Mononuclear cell (primary cell): ENCODE measurements around the gene EIF3K. TPM values are rescaled to one million over a fixed set of nuclear protein-coding genes. Genes with fewer than 3 reads are reported as not detected.

Source experiments
- H3K27me3 ChIP-seq: 2 replicates; pipeline ENCODE4 v1.6.0; 2011; ENCODE audit warnings: low read length, control low read depth; ENCODE audit not compliant: insufficient read depth
- H3K4me1 ChIP-seq: 2 replicates; pipeline ENCODE4 v1.5.1; 2011; ENCODE audit warnings: mild to moderate bottlenecking, low read length, control low read depth; ENCODE audit not compliant: insufficient read depth
- H3K4me3 ChIP-seq: 2 replicates; pipeline ENCODE4 v1.5.1; 2011; ENCODE audit warnings: mild to moderate bottlenecking, low read length, moderate library complexity
- H3K9me3 ChIP-seq: 2 replicates; pipeline ENCODE4 v1.5.1; 2011; ENCODE audit warnings: low read depth, mild to moderate bottlenecking, control low read depth, low read length
- total RNA-seq: library from RNA; depleted of rRNA; stranded (reverse); fragments of >200 nt; gene quantifications from one replicate; pipeline ENCODE4 v1.2.3, GENCODE V29; 2012

Gene EIF3K
- total RNA-seq, 1 donor, result 517 TPM

GRCh38 chr19:38653028-38653571 is 34.1 kb downstream of the EIF3K start:
- H3K4me1 ChIP-seq, result peaks cover 93% of the 10 kb centered on the region
- no peaks in the 10 kb centered on the region for H3K9me3 ChIP-seq
- H3K27me3 ChIP-seq, result no peaks in the 10 kb centered on the region
- H3K4me3 ChIP-seq, result no peak overlapping the region

GRCh38 chr19:38654628-38655055 is 35.7 kb downstream of the EIF3K start:
- peaks cover 92% of the 10 kb centered on the region for H3K4me1 ChIP-seq
- H3K27me3 ChIP-seq, result no peaks in the 10 kb centered on the region
- H3K9me3 ChIP-seq, result no peaks in the 10 kb centered on the region
- no peak overlapping the region for H3K4me3 ChIP-seq

GRCh38 chr19:38655148-38655824 is 36.3 kb downstream of the EIF3K start:
- no peak overlapping the region for H3K4me3 ChIP-seq
- no peaks in the 10 kb centered on the region for H3K9me3 ChIP-seq
- no peaks in the 10 kb centered on the region for H3K27me3 ChIP-seq
- peaks cover 92% of the 10 kb centered on the region for H3K4me1 ChIP-seq

GRCh38 chr19:38656171-38656981 is 37.4 kb downstream of the EIF3K start:
- H3K9me3 ChIP-seq, result no peaks in the 10 kb centered on the region
- H3K27me3 ChIP-seq, result no peaks in the 10 kb centered on the region
- peaks cover 92% of the 10 kb centered on the region for H3K4me1 ChIP-seq
- H3K4me3 ChIP-seq, result no peak overlapping the region

- H3K4me1 ChIP-seq, result peaks cover 89% of the 10 kb centered on the region
- H3K4me3 ChIP-seq, result no peak overlapping the region
Measured at GRCh38 chr19:38657633-38658222, 38.7 kb downstream of the EIF3K start.

GRCh38 chr19:38658462-38659306 is 39.7 kb downstream of the EIF3K start:
- no peaks in the 10 kb centered on the region for H3K27me3 ChIP-seq
- H3K4me1 ChIP-seq, result peaks cover 92% of the 10 kb centered on the region
- no peak overlapping the region for H3K4me3 ChIP-seq
- no peaks in the 10 kb centered on the region for H3K9me3 ChIP-seq

More at GRCh38 chr19:38657633-38658222, 38.7 kb downstream of the EIF3K start:
- Histone ChIP-seq H3K27me3 (no peaks in the 10 kb centered on the region), H3K9me3 (no peaks in the 10 kb centered on the region)

- Histone ChIP-seq H3K4me1 (peaks cover 96% of the 10 kb centered on the region), H3K4me3 (no peak overlapping the region), H3K27me3 (no peaks in the 10 kb centered on the region), H3K9me3 (no peaks in the 10 kb centered on the region)
Measured at GRCh38 chr19:38660724-38661123, 41.7 kb downstream of the EIF3K start.

- no peaks in the 10 kb centered on the region for H3K27me3 ChIP-seq
- peaks cover 96% of the 10 kb centered on the region for H3K4me1 ChIP-seq
- no peak overlapping the region for H3K4me3 ChIP-seq
- no peaks in the 10 kb centered on the region for H3K9me3 ChIP-seq
Measured at GRCh38 chr19:38661136-38661535, 42.1 kb downstream of the EIF3K start.

- Histone ChIP-seq H3K27me3 (no peaks in the 10 kb centered on the region), H3K4me1 (peaks cover 96% of the 10 kb centered on the region), H3K9me3 (no peaks in the 10 kb centered on the region), H3K4me3 (no peak overlapping the region)
Measured at GRCh38 chr19:38661996-38662395, 43.0 kb downstream of the EIF3K start.

GRCh38 chr19:38662537-38663155 is 43.7 kb downstream of the EIF3K start:
- H3K4me1 ChIP-seq, result peaks cover 96% of the 10 kb centered on the region

GRCh38 chr19:38663156-38663651 is 44.2 kb downstream of the EIF3K start:
- Histone ChIP-seq H3K4me3 (no peak overlapping the region), H3K27me3 (no peaks in the 10 kb centered on the region), H3K4me1 (peaks cover 96% of the 10 kb centered on the region), H3K9me3 (no peaks in the 10 kb centered on the region)

More at GRCh38 chr19:38662537-38663155, 43.7 kb downstream of the EIF3K start:
- no peaks in the 10 kb centered on the region for H3K27me3 ChIP-seq
- no peak overlapping the region for H3K4me3 ChIP-seq
- no peaks in the 10 kb centered on the region for H3K9me3 ChIP-seq

- H3K9me3 ChIP-seq, result no peaks in the 10 kb centered on the region
- no peak overlapping the region for H3K4me3 ChIP-seq
- H3K4me1 ChIP-seq, result peaks cover 98% of the 10 kb centered on the region
- H3K27me3 ChIP-seq, result no peaks in the 10 kb centered on the region
Measured at GRCh38 chr19:38663957-38664502, 45.0 kb downstream of the EIF3K start.

- peaks cover 98% of the 10 kb centered on the region for H3K4me1 ChIP-seq
- no peak overlapping the region for H3K4me3 ChIP-seq
- H3K27me3 ChIP-seq, result no peaks in the 10 kb centered on the region
- H3K9me3 ChIP-seq, result no peaks in the 10 kb centered on the region
Measured at GRCh38 chr19:38664503-38665211, 45.7 kb downstream of the EIF3K start.
